ENCODE data around the gene PAPPA.
A peak's percentile ranks its signal among the peaks of the same experiment; 100 is the strongest.

The PAPPA gene

GRCh38 chr9:116350213-116350612, 196.6 kb downstream of the PAPPA start:
- no peak for DNase-seq (ENCODE audit: low read depth)

GRCh38 chr9:116352958-116353357, 199.4 kb downstream of the PAPPA start:
- DNase-seq (ENCODE audit: low read depth) = no peak

- DNase-seq (ENCODE audit: low read depth) = no peak
These were observed 201.7 kb downstream of the PAPPA start for GRCh38 chr9:116355153-116355921.

- no peak for DNase-seq (ENCODE audit: low read depth)
These were observed 204.7 kb downstream of the PAPPA start for GRCh38 chr9:116358251-116358650.

- no peak for DNase-seq (ENCODE audit: low read depth)
These were observed 206.4 kb downstream of the PAPPA start for GRCh38 chr9:116360016-116360415.

- no peak for DNase-seq (ENCODE audit: low read depth)
These were observed 207.4 kb downstream of the PAPPA start for GRCh38 chr9:116360989-116361388.

- DNase-seq (ENCODE audit: low read depth) = no peak
These were observed 208.0 kb downstream of the PAPPA start for GRCh38 chr9:116361547-116361946.

GRCh38 chr9:116362493-116362892, 208.9 kb downstream of the PAPPA start:
- no peak for DNase-seq (ENCODE audit: low read depth)

GRCh38 chr9:116365056-116365471, 211.5 kb downstream of the PAPPA start:
- DNase-seq (ENCODE audit: low read depth) = peak; percentile 47

- no peak for DNase-seq (ENCODE audit: low read depth)
These were observed 212.7 kb downstream of the PAPPA start for GRCh38 chr9:116366241-116366640.

GRCh38 chr9:116368680-116369079, 215.1 kb downstream of the PAPPA start:
- no peak for DNase-seq (ENCODE audit: low read depth)

GRCh38 chr9:116369706-116370105, 216.1 kb downstream of the PAPPA start:
- no peak for DNase-seq (ENCODE audit: low read depth)

GRCh38 chr9:116370556-116370955, 217.0 kb downstream of the PAPPA start:
- no peak for DNase-seq (ENCODE audit: low read depth)

GRCh38 chr9:116372081-116372673, 218.6 kb downstream of the PAPPA start:
- no peak for DNase-seq (ENCODE audit: low read depth)

- DNase-seq (ENCODE audit: low read depth) = no peak
These were observed 219.2 kb downstream of the PAPPA start for GRCh38 chr9:116372786-116373185.

GRCh38 chr9:116377179-116377798, 223.7 kb downstream of the PAPPA start:
- peak; percentile 20 for DNase-seq (ENCODE audit: low read depth)

GRCh38 chr9:116378873-116379272, 225.3 kb downstream of the PAPPA start:
- DNase-seq (ENCODE audit: low read depth) = no peak

- no peak for DNase-seq (ENCODE audit: low read depth)
These were observed 226.2 kb downstream of the PAPPA start for GRCh38 chr9:116379821-116380220.

GRCh38 chr9:116380496-116380995, 227.0 kb downstream of the PAPPA start:
- DNase-seq (ENCODE audit: low read depth) = no peak

GRCh38 chr9:116381350-116381749, 227.8 kb downstream of the PAPPA start:
- no peak for DNase-seq (ENCODE audit: low read depth)

GRCh38 chr9:116382053-116382452, 228.5 kb downstream of the PAPPA start:
- DNase-seq (ENCODE audit: low read depth) = no peak

- DNase-seq (ENCODE audit: low read depth) = no peak
These were observed 229.5 kb downstream of the PAPPA start for GRCh38 chr9:116383133-116383532.

- no peak for DNase-seq (ENCODE audit: low read depth)
These were observed 230.3 kb downstream of the PAPPA start for GRCh38 chr9:116383936-116384335.

Data from GM04504 (cell line).